ENCODE measurements around the gene ARMH1.

GRCh38 chr1:44645476-44646244, 28.9 kb upstream of the ARMH1 start:
- TF ChIP-seq EZH2 (optimal IDR thresholded peaks at IDR 0.05; ENCODE audit: low read depth, low read length), result no peak
- TF ChIP-seq CTCF (IDR thresholded peaks at IDR 0.05; ENCODE audit: low read length), result no peak
- no peak for TF ChIP-seq EZH2phosphoT487 (IDR thresholded peaks at IDR 0.05; ENCODE audit: low read length)
